ENCODE data around the gene TRAF6. TPM values are rescaled to one million over a fixed set of nuclear protein-coding genes. Genes with fewer than 3 reads are reported as not detected.

TRAF6 gene
- total and polyA plus RNA-seq, 4 donors, result 2.4 to 7.8 (median 5.3) TPM

DNA sequence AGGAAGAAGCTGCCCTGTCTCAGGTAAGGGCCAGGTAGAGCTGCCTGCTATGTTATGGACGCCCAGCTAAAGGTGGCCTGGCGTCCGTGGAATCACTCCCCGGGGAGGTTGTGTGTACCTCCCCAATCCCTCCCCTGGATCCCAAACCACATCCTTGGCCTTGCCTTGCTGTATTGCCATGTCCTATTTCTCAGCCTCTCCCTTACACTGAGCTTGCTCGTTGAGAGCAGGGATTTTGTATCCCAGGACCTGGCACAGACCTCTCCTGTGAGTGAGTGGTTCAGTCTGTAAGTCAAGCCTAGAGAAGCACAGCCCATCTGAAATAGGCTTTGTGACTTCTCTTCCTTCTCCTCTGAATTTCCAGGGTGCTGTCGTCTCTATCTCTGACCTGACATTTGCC, 53.9 kb downstream of the TRAF6 start:
- Histone ChIP-seq H3K9ac (ENCODE audit: low read depth in 1 of 2, low read length in 2 of 2) (no peak overlapping the region), H3K9me3 (ENCODE audit: control insufficient read depth in 4 of 4, low read length in 3 of 4) (no peaks in the 10 kb centered on the region), H3K27ac (ENCODE audit: low read depth in 1 of 2, low read length in 2 of 2) (no peak overlapping the region), H3K27me3 (ENCODE audit: control insufficient read depth in 4 of 4, insufficient read depth in 4 of 4, low read length in 3 of 4) (no peaks in the 10 kb centered on the region), H3K4me3 (ENCODE audit: low read depth in 1 of 3, low read length in 3 of 3) (no peak overlapping the region), H3K4me1 (ENCODE audit: control insufficient read depth in 4 of 4, insufficient read depth in 4 of 4, low read length in 3 of 4) (no peaks in the 10 kb centered on the region), H3K36me3 (ENCODE audit: control insufficient read depth in 4 of 4, insufficient read depth in 3 of 4, low read depth in 1 of 4, low read length in 3 of 4) (no peaks in the 10 kb centered on the region)
- 83% methylated on average over 6 of the region's 6 CpGs for WGBS
- no peak for DNase-seq (ENCODE audit: low spot score)
- no peak for TF ChIP-seq RAD21 (IDR thresholded peaks at IDR 0.05)

DNA sequence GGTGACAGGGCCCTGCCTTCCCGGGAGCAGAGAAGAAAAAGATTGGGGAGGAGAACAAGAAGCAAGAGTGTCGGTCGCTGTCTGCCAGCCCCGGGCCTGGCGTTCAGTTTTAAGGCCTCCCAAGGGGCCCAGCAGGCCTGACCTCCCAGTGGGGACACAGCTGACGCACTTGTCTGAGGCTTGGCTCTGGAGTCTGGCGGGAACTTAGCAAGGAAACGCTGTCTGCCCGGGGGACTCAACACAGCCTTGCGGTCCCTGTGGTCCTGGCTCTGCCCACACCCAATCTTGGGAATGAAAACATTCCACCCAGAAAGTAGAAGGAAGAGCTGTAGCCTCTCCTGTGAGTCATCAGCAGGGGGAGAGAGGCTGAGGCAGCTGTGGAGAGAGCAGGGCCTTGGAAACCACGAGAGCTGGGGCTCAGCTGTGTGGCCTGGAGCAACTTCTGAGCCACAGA, 54.4 kb downstream of the TRAF6 start:
- Histone ChIP-seq H3K27ac (ENCODE audit: low read depth in 1 of 2, low read length in 2 of 2) (no peak overlapping the region), H3K4me3 (ENCODE audit: low read depth in 1 of 3, low read length in 3 of 3) (no peak overlapping the region), H3K27me3 (ENCODE audit: control insufficient read depth in 4 of 4, insufficient read depth in 4 of 4, low read length in 3 of 4) (no peaks in the 10 kb centered on the region), H3K9me3 (ENCODE audit: control insufficient read depth in 4 of 4, low read length in 3 of 4) (no peaks in the 10 kb centered on the region), H3K36me3 (ENCODE audit: control insufficient read depth in 4 of 4, insufficient read depth in 3 of 4, low read depth in 1 of 4, low read length in 3 of 4) (no peaks in the 10 kb centered on the region), H3K9ac (ENCODE audit: low read depth in 1 of 2, low read length in 2 of 2) (no peak overlapping the region), H3K4me1 (ENCODE audit: control insufficient read depth in 4 of 4, insufficient read depth in 4 of 4, low read length in 3 of 4) (no peaks in the 10 kb centered on the region)
- TF ChIP-seq NR2F2 (IDR thresholded peaks at IDR 0.05), result peak; percentile 10
- TF ChIP-seq, protein P1, sequence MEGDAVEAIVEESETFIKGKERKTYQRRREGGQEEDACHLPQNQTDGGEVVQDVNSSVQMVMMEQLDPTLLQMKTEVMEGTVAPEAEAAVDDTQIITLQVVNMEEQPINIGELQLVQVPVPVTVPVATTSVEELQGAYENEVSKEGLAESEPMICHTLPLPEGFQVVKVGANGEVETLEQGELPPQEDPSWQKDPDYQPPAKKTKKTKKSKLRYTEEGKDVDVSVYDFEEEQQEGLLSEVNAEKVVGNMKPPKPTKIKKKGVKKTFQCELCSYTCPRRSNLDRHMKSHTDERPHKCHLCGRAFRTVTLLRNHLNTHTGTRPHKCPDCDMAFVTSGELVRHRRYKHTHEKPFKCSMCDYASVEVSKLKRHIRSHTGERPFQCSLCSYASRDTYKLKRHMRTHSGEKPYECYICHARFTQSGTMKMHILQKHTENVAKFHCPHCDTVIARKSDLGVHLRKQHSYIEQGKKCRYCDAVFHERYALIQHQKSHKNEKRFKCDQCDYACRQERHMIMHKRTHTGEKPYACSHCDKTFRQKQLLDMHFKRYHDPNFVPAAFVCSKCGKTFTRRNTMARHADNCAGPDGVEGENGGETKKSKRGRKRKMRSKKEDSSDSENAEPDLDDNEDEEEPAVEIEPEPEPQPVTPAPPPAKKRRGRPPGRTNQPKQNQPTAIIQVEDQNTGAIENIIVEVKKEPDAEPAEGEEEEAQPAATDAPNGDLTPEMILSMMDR (IDR thresholded peaks at IDR 0.05; ENCODE audit: low read depth, low read length, missing input control), result no peak
- TF ChIP-seq FOXA2 (IDR thresholded peaks at IDR 0.05), result no peak
- WGBS, result 82% methylated on average over 11 of the region's 11 CpGs
- peak; percentile 31 for DNase-seq (ENCODE audit: low spot score)

- Histone ChIP-seq H3K27ac (ENCODE audit: low read depth in 1 of 2, low read length in 2 of 2) (no peak overlapping the region), H3K4me1 (ENCODE audit: control insufficient read depth in 4 of 4, insufficient read depth in 4 of 4, low read length in 3 of 4) (peaks cover 0 to 3% (median under 1%) of the 10 kb centered on the region in 4 donors), H3K36me3 (ENCODE audit: control insufficient read depth in 4 of 4, insufficient read depth in 3 of 4, low read depth in 1 of 4, low read length in 3 of 4) (no peaks in the 10 kb centered on the region), H3K4me3 (ENCODE audit: low read depth in 1 of 3, low read length in 3 of 3) (no peak overlapping the region), H3K27me3 (ENCODE audit: control insufficient read depth in 4 of 4, insufficient read depth in 4 of 4, low read length in 3 of 4) (no peaks in the 10 kb centered on the region), H3K9ac (ENCODE audit: low read depth in 1 of 2, low read length in 2 of 2) (no peak overlapping the region), H3K9me3 (ENCODE audit: control insufficient read depth in 4 of 4, low read length in 3 of 4) (no peaks in the 10 kb centered on the region)
- WGBS, result 85% methylated on average over 17 of the region's 17 CpGs
- no peak for TF ChIP-seq GABPA (IDR thresholded peaks at IDR 0.05 in 1 of 2, conservative IDR thresholded peaks at IDR 0.05 in 1 of 2)
- no peak for TF ChIP-seq JUND (IDR thresholded peaks at IDR 0.05)
- TF ChIP-seq EGR1 (IDR thresholded peaks at IDR 0.05; ENCODE audit: low read depth in 2 of 2), result no peak
- TF ChIP-seq, protein P2, sequence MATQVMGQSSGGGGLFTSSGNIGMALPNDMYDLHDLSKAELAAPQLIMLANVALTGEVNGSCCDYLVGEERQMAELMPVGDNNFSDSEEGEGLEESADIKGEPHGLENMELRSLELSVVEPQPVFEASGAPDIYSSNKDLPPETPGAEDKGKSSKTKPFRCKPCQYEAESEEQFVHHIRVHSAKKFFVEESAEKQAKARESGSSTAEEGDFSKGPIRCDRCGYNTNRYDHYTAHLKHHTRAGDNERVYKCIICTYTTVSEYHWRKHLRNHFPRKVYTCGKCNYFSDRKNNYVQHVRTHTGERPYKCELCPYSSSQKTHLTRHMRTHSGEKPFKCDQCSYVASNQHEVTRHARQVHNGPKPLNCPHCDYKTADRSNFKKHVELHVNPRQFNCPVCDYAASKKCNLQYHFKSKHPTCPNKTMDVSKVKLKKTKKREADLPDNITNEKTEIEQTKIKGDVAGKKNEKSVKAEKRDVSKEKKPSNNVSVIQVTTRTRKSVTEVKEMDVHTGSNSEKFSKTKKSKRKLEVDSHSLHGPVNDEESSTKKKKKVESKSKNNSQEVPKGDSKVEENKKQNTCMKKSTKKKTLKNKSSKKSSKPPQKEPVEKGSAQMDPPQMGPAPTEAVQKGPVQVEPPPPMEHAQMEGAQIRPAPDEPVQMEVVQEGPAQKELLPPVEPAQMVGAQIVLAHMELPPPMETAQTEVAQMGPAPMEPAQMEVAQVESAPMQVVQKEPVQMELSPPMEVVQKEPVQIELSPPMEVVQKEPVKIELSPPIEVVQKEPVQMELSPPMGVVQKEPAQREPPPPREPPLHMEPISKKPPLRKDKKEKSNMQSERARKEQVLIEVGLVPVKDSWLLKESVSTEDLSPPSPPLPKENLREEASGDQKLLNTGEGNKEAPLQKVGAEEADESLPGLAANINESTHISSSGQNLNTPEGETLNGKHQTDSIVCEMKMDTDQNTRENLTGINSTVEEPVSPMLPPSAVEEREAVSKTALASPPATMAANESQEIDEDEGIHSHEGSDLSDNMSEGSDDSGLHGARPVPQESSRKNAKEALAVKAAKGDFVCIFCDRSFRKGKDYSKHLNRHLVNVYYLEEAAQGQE (IDR thresholded peaks at IDR 0.05), result no peak
- no peak for TF ChIP-seq FOXA2 (IDR thresholded peaks at IDR 0.05)
- TF ChIP-seq, protein P3, sequence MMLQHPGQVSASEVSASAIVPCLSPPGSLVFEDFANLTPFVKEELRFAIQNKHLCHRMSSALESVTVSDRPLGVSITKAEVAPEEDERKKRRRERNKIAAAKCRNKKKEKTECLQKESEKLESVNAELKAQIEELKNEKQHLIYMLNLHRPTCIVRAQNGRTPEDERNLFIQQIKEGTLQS (IDR thresholded peaks at IDR 0.05), result no peak
- no peak for TF ChIP-seq TAF1 (conservative IDR thresholded peaks at IDR 0.05)
- TF ChIP-seq, protein P4, sequence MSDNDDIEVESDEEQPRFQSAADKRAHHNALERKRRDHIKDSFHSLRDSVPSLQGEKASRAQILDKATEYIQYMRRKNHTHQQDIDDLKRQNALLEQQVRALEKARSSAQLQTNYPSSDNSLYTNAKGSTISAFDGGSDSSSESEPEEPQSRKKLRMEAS (IDR thresholded peaks at IDR 0.05), result no peak
- no peak for TF ChIP-seq HNF4A (conservative IDR thresholded peaks at IDR 0.05)
- TF ChIP-seq SP1 (IDR thresholded peaks at IDR 0.05), result no peak
- TF ChIP-seq, protein P5, sequence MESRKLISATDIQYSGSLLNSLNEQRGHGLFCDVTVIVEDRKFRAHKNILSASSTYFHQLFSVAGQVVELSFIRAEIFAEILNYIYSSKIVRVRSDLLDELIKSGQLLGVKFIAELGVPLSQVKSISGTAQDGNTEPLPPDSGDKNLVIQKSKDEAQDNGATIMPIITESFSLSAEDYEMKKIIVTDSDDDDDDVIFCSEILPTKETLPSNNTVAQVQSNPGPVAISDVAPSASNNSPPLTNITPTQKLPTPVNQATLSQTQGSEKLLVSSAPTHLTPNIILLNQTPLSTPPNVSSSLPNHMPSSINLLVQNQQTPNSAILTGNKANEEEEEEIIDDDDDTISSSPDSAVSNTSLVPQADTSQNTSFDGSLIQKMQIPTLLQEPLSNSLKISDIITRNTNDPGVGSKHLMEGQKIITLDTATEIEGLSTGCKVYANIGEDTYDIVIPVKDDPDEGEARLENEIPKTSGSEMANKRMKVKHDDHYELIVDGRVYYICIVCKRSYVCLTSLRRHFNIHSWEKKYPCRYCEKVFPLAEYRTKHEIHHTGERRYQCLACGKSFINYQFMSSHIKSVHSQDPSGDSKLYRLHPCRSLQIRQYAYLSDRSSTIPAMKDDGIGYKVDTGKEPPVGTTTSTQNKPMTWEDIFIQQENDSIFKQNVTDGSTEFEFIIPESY (IDR thresholded peaks at IDR 0.05), result no peak
- TF ChIP-seq NR2F2 (IDR thresholded peaks at IDR 0.05), result no peak
- TF ChIP-seq RAD21 (IDR thresholded peaks at IDR 0.05), result no peak
- TF ChIP-seq, protein P1 (IDR thresholded peaks at IDR 0.05; ENCODE audit: low read depth, low read length, missing input control), result no peak
- TF ChIP-seq YY1 (IDR thresholded peaks at IDR 0.05), result no peak
- TF ChIP-seq HNF4G (IDR thresholded peaks at IDR 0.05), result no peak
- TF ChIP-seq FOXA1 (IDR thresholded peaks at IDR 0.05), result no peak
- no peak for TF ChIP-seq RXRA (IDR thresholded peaks at IDR 0.05)
- DNase-seq (ENCODE audit: low spot score), result peak; percentile 31
Measured at GRCh38 chr11:36454941-36455631, 55.0 kb downstream of the TRAF6 start.
